Stimulated activated CD8-positive, alpha-beta memory T cell treated with anti-CD3 and anti-CD28 coated beads, Interleukin-12 subunit alpha, Interleukin-12 subunit beta, amount 100 ng/mL, for 24 hours (primary cell): ENCODE data around the gene MRPS18A.

Source experiments
- DNase-seq: peaks from one replicate; pipeline ENCODE4 v3.0.0-alpha.2; 2020; ENCODE audit errors: extremely low read depth

The MRPS18A gene

DNA sequence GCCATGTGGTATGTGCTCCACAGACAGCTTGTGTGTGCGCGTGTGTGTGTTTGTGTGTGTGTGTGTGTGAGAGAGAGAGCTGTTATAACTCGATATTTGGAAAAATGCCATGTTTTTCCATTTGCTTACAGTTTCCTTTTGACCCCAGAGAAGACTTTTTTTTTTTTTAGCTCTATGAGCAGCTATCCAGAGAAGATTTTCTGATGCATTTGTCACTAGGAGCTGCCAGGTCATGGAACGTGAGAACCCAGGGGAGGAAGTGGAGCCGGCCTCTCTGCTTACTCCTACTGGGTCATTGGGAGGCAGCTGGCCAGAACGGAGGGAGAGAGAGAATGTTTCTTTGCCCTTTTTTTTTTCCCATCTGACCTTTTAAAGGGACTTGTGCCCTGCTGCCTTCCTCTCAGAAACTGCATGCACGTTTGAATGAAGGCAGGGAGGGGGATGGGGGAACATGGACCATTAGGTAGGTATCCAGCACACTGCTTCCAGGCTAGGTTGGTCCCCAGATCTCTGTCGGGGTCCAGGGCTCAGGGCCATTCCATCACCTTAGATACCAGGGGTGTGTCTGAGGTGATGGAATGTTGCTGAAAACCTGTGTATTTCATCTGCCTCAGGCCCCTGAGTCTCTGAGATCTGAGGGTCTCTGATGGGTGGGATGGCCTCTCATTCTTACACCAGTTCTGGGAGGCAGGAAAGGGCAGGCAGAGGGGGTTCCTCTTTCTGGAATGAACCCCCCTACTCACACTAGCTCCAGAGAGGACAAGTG lies 11.2 kb upstream of the MRPS18A start:
- DNase-seq, result no peak

DNA sequence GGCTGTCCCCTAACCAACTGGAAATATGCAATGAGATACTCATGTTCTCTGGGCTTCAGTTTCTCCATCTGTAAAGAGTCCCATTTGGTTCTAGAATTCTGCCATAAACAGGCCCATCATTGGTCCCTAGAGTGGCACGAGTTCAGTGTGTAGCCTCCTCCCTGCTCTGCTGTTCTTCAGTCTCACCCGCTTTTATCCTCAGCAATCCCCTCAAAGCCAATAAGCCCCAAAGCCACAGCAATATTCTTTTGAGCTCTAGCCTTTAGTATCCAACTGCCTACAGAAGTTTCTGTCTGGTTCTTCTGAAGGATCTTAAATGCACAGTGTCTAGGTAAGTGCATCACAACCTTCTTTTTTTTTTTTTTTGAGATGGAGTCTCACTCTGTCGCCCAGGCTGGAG lies 9.8 kb upstream of the MRPS18A start:
- DNase-seq, result no peak

DNA sequence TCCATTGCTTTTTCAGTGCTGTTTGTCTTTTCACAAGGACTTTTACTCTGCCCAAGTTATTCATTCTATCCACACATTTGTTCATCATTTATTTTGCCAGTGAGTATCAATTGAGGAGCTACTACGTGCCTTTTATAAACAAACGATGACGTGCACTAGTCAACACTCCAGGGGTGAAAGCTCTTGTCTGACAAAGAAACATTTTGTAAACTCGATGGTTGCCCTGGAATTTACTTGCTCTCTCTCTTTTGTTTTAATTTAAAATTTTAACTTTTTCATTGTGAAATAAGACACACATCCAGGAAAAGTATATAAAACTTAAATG lies 8.3 kb upstream of the MRPS18A start:
- no peak for DNase-seq

DNA sequence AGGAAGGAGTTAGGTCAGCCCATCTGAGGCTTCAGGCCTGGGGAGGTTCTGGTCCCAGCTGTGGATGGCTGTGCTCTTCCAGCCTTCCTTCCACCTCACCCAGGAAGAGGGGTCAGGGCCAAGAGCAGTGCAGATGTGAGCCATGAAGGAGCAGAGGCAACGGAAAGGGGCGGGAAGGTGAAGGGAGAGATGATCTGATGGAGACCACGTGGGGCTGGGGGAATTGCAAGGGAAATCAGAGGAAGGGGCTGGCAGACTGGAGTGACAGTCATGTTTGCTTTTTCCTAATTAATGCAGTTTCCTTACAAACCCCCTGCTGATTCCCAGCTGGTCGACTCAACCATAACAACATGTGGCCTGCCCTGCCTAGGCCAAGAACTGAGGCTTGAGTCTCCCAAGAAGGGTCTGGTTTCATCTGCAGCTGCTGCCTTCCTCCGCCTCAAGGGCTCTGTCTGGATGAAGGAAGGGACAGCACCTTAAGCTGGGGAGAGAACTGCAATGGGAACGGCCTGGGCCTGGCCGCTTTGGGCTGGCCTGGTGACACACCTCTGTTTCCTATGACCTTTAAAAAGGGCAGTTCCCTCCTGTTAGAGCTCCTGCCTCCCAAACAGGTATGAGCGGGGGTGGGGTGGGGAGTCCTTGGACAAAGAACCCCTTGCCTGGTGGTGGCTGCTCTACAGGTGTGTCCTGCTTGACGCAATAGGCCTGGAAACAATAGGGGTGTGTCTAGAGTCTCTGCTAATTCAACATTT lies 7.8 kb upstream of the MRPS18A start:
- no peak for DNase-seq

DNA sequence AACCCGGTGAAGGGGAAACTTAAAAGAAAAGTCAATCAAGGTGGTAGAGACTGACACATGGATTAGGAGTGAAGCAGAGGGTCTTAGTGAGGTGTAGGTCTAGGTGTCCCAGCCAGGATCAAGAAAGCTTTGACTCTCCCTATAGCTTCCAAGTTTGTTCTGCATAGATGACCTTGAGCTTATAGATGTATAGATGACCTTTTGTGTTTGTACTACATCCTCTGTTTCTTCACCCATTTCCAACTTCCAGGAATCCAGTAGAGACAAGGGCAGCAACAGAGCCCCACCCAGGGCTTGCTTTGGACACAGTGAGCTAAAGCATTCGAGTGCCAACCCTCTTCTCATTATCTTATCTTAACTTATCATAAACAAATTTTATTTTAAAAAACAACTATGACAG lies 1.8 kb upstream of the MRPS18A start:
- no peak for DNase-seq

DNA sequence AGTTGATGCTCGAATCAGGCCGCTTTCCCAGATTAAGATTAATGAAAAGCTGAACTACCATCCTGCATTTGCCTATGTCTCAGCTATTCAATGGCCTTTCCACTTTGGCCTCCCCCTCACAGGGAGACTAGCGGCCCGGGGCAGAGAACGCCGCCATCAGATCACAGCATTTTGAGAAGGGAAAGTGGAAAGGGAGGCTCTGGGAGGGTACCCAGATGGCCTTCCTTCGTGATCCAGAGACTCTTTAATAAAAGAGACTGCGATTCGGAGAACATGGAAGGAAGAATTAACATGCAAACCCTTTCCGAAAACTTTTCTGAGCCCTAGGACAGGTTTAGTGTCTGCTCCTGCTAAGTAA lies 533 bp downstream of the MRPS18A start:
- no peak for DNase-seq

DNA sequence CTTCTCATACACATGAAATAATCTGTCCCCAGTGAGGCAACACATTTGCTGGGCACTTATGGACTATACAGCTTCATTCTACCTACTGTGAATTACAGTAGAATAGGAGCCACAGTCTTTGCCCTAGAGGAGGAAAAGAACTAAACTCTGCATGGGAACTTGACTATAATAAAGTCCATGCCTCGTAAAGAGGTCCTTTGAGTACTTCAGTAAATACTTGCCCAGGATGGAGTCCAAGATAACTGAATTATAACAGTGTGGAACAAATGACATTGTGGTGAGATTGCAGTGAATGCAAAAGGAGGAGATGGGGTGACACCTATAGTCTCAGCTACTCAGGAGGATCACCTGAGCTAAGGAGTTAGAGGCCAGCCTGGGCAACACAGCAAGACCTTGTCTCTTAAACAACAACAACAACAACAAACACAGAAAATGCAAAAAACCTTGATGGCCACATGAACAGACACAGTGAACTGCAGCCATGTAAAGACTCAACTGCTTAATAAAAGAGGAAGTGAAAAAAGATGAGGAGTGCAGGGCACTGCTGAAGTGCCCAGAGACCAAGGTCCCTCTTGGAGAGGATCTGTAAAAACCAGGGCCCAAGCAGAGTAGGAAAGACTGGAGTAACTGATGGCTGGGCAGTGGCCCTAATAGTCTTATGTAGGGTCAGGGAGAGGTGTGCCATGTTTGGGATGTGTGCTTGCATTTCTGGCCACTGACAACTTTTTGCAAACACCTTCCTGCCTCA lies 3.7 kb downstream of the MRPS18A start:
- no peak for DNase-seq

DNA sequence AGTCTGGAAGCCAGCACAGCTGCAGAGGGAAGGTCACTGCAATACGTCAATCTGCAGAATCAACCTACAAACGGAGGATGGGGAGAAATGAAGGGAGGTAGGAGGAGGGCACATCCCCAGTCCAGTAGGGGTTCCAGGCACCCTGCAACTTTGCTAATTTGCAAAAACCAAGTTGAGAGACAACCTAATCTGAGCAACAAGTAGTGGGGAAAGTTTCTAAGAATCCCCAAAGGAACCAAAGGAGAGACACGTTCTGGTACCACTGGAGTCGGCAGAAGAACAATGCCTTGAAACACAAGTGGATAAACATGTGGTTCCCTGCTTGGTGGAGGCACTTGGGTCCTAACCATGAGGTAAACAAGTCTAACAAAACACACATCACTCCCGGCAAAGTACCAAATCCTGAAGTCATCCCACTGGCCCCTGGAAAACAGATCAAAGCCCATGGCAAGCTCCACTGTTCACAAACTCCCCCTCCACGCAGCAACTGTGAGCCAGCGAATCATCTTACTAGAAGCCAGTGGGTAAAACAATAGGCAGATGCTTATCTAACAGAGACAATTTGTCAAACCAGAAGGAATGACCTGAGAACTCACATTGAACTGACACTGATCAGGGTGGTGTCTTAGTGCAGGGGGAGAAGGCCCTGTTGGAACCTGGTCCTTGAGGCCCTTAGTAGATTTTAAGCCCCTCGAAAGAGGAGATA lies 4.7 kb downstream of the MRPS18A start:
- DNase-seq, result no peak

DNA sequence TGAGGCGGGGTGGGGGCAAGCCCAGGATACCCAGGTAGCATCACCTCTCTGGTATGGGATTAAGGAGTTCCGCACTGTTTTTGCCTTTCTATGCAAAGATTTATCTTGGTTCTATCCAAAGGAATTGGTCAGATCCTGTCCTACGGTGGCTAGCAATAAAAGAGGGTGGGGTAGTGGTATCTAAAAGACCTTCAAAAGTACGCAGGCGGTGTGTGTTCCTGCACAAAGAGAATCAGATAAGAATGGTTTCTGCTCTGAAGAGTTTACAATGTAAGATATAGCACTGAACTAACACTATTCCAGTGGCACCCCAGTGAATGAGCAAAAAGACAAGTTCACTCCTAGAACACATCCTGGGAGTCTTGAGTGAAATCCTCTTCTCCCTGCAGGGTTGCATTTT lies 6.3 kb downstream of the MRPS18A start:
- DNase-seq, result no peak

DNA sequence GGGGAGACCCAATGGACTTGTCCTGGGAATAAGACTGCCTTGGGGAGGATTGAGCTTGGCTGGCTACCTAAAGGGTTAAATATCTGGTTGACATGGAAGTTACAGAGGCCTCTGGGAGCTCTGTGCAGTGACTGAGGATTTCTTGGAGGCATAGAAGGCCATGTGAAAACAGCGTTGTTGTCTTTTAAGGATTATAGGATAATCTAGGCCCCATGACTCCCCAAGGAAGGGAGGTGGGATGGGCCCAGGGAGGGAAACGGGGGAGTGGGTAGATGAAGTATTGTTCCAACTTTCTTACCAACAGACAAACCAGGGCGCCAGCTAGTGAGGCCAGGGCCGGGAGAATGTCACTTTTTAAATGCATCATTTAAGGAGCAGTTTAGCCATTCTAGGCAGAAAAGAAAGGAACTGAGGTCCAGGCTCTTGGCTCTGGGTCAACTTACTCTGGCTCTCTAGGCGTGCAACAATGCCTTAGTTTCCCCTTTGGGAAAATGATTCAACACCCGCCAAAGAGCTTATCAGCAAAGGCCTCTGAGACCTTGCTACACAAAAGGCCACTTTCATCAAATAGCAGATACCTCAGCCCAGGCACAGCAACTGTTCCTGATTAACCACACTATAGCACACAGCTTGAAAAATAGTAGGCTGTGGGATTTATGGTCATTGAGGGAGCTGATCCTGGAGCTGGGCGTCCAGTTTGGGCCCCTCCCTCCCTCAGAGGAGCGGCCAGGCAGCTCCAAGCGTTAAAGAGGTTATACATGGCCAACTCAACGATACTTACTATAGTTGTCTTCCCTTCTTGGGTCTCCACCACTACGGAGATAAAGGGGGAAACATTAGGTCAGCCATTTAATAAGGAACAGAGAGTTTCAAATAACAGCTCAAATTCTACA lies 7.0 kb downstream of the MRPS18A start:
- no peak for DNase-seq

DNA sequence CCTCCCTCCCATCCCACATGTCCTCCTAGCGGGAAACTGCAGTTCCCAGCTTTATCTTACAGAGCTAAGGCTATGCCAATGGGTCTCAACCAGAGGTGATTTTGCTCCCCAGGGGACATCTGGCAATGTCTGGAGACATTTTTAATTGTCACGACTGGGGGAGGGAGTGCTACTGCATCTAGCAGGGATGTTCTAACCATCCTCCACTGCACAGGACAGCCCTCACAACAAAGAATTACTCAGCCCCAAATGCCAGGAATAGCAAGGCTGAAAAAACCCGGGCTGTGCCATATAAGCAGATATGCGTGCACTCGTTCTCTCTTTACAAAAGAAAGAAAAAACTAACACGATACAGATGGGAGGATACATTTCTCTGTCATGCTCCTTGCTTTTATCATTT lies 8.5 kb downstream of the MRPS18A start:
- no peak for DNase-seq

DNA sequence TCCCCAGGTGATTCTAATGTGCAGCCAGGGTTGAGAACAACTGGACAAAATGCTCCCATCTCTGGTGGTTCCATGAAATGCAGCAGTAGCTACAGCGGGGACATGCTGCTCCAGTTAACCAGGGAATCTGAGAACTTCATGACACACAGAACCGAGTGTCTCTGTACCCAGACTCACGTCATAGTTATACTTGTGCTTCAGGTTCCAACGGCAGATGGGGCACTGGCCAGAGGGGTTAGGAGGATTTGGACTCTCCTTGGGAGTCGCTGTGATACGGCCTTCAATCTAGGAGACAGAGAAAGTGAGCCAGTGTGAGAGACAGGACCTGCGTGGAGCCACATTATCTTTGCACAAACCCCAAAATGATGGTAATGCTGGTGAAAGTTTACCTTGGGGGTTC lies 9.2 kb downstream of the MRPS18A start:
- DNase-seq, result no peak

DNA sequence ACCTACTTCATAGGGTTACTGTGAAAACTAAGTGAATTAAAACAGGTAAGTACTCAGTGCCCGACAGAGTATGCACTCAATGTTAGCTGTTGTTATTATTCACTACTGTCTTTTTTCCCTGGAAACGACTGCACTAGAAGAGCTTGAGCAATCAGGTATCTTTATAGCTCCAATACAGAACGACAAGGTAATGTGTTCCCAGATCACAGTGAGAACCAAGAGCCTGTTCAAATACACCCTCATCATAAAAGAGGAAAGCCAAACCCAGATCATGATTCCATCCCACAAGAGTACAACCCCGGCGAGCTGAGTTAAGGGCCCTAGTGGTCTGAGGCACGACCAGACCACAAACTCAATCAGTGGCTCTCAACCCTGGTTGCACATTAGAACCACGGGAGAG lies 9.8 kb downstream of the MRPS18A start:
- DNase-seq, result no peak

DNA sequence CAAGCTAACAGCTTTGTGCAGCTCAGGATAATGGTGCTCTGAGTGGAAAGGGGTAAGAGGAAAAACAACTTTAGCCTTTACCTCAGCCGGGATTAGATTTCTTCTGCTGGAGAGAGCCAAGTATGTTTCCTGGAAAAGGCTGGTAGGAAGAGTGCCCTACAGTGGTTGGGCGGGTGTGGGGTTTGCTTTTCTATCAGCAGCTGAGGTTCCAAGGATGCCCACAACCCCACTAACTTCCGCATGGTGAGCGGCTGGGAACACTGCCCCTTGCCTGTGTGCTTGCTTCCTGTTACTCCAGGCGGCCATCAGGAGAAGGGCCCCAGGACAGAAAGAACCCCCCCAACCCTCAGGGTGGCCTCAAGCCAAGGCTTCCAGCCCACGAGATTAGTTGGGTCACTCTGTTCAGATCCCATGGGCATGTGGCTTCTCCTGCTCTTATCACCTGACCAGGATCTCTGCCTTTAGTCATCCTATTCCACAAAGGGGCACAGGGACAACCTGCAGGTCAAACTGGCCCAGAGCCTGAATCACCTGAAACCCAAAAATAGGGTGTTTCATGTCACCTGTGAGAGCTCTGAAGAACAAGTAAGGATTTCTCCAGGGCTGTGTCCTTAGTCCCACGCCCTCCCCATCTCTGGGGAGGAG lies 10.5 kb downstream of the MRPS18A start:
- DNase-seq, result no peak

DNA sequence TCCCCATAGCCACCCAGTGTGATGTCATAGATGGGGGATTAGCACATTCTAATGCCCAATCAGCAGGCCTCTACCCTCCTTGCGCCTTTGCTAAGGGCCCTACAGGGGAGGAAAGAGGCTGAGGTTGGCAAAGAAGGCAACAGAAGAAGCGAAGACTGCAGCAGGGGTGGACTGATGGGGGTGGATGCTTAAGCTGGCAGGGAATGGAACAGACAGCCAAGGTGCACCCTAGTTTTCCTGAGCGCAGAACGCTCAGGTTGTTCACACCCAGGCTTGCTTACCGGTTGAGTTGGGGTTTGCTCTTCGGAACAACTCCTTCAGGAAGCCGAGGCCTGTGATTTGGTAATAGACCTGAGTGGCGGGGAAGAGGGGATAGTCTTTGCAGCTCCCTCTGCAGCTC lies 12.7 kb downstream of the MRPS18A start:
- no peak for DNase-seq

DNA sequence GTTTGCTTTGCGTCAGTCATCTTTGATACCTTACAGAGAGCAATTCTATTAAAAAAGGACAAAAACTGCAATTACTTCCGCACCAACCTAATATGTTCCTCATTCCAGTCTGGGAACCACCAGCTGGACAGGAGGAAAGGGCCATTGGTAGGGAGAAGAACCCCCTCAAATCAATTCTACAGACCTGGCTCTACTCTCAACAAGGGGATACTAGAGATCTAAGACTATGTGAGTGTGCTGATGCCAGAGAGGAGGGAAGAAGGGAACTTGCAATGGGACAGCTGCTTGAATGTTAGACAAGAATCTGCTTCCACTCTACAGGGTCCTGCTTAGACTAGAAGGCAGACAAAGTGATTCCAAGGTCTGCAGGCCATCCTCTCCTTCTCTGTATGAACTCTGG lies 13.3 kb downstream of the MRPS18A start:
- no peak for DNase-seq

DNA sequence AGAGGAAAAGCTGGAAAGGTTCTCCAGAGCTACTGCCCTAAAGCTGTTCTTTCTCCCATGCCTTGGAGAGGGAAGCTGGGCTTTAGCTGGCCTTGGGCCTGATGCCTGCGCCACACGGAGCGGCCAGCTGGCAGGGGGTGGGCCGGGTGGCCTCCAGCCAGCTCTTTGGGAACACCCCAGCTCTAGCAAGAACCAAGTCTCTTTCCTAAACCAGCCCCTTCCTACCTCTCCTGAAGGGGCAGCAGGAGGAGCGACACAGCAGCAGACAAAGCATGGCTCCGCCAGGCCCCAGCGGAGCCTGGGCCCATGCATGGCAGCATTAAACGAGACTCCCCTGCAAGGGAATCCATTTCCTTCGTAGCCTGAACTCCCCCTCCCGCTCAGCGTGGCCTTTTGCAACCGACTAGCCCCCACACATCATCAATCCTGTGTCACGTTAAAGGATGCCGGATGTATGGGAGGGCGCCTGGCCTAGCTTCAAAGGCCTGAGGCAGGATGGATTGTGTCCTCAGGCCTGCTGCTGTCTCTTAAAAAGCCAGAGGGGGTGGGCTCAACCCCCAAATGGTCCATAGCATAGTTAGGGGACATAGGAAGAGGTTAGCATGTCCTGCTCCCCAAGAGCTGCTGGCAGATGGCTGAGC lies 14.0 kb downstream of the MRPS18A start:
- DNase-seq, result no peak

DNA sequence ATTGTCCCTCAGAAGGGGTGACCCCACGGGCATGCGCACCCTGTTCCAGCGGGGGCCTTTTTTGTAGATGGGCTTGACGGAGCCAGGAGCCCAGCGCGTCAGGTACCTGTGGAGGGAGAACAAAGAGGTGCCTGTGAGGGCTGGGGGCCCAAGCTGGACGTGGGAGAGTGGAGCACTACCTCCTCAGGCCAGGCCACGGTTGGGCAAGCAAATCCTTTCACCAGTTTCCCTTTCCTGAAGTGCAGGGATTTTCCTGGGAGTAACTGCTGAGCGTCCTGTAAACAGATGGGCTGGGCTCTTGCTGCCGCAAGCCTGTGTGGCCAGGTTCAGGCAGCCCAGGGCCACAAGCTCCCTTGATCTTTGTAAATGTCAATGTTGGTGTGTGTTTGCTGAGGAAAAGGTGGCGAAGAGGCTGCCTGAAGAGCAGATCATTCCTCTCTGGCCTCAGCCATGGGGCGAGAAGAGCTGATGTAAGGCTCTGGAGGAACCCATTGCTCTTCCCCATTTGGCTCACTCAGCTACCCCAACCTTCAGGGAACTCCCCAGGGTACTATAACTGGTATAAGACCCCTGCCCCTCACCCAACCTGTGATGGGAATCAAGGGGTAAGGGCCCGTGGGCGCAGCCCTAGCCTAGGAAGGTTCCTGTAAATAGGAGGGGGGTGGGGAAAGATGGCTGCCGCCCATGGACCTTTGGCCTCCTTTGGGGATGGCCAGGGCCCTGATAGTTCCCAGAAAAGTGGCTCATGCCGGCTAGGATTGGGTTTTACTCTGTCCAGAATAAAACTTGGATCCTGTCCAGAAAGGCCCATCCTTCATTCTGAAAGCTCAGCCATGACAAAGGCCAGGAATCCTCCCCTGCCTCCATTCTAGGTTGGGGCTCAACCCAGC lies 15.5 kb downstream of the MRPS18A start:
- DNase-seq, result no peak
